HL-60 (cell line): ENCODE data around the gene LDB3.

Experiments
- DNase-seq, 2 experiments: peaks; one replicate each; pipeline ENCODE4 v3.0.0-alpha.2; 2010 to 2020; ENCODE audit warnings: low read depth in 1 of 2, low spot score in 1 of 2
- H3K27ac ChIP-seq: fragments of 250-450 bp; sonication (Bioruptor Pico); replicated peaks from 2 replicates; pipeline ENCODE4 v1.5.1; 2020; ENCODE audit warnings: mild to moderate bottlenecking, moderate library complexity
- H3K27me3 ChIP-seq: fragments of 250-450 bp; sonication (Bioruptor Pico); 2 replicates; pipeline ENCODE4 v1.5.1; 2021; ENCODE audit warnings: mild to moderate bottlenecking, moderate library complexity; ENCODE audit not compliant: insufficient read depth, poor library complexity, severe bottlenecking
- H3K4me3 ChIP-seq: replicated peaks from 2 replicates; pipeline ENCODE4 v1.5.1; 2011; ENCODE audit warnings: mild to moderate bottlenecking, control low read depth, low read length; ENCODE audit not compliant: insufficient read depth
- CTCF ChIP-seq: IDR thresholded peaks from one replicate; pipeline ENCODE4 v1.5.1; 2011; ENCODE audit warnings: low read length, control low read depth, inconsistent platforms; ENCODE audit not compliant: insufficient read depth
- GABPA ChIP-seq: IDR thresholded peaks from 2 replicates; pipeline ENCODE4 v1.6.1; 2012; ENCODE audit warnings: low read depth
- POLR2AphosphoS5 ChIP-seq: IDR thresholded peaks from 2 replicates; pipeline ENCODE4 v1.6.1; 2012; ENCODE audit warnings: low read depth
- REST ChIP-seq: IDR thresholded peaks from 2 replicates; pipeline ENCODE4 v1.6.1; 2012; ENCODE audit warnings: low read depth; ENCODE audit not compliant: insufficient replicate concordance
- SPI1 ChIP-seq: IDR thresholded peaks from 2 replicates; pipeline ENCODE4 v1.6.1; 2012; ENCODE audit warnings: low read depth, mild to moderate bottlenecking, borderline replicate concordance

LDB3 gene

GRCh38 chr10:86768412-86769062 lies 100.2 kb downstream of the LDB3 start:
- no peak for TF ChIP-seq SPI1
- TF ChIP-seq GABPA: no peak
- TF ChIP-seq REST: no peak
- no peak for TF ChIP-seq POLR2AphosphoS5
- no peak for TF ChIP-seq CTCF
- Histone ChIP-seq H3K27me3 (no peaks in the 10 kb centered on the region), H3K27ac (no peak overlapping the region), H3K4me3 (no peak overlapping the region)
- DNase-seq: no peak

GRCh38 chr10:86769991-86770390 lies 101.7 kb downstream of the LDB3 start:
- Histone ChIP-seq H3K4me3 (no peak overlapping the region), H3K27ac (no peak overlapping the region), H3K27me3 (no peaks in the 10 kb centered on the region)
- no peak for TF ChIP-seq CTCF
- no peak for DNase-seq

GRCh38 chr10:86770412-86770960 lies 102.2 kb downstream of the LDB3 start:
- TF ChIP-seq REST (no peak), CTCF (no peak), POLR2AphosphoS5 (no peak), GABPA (no peak), SPI1 (no peak)
- Histone ChIP-seq H3K4me3 (no peak overlapping the region), H3K27ac (no peak overlapping the region), H3K27me3 (no peaks in the 10 kb centered on the region)
- DNase-seq: no peak

- Histone ChIP-seq H3K27me3 (no peaks in the 10 kb centered on the region), H3K4me3 (no peak overlapping the region), H3K27ac (no peak overlapping the region)
- TF ChIP-seq REST (no peak), SPI1 (no peak), CTCF (no peak), POLR2AphosphoS5 (no peak), GABPA (no peak)
- no peak for DNase-seq
Observed at GRCh38 chr10:86773498-86773897, 105.2 kb downstream of the LDB3 start.
